OCI-LY3 (cell line): ENCODE measurements around the gene LGALS3BP.
A peak's percentile ranks its signal among the peaks of the same experiment; 100 is the strongest.

Source experiments
- H2AFZ ChIP-seq: fragments of 200-600, 300-600 bp; shearing (Covaris generic); 2 replicates; pipeline ENCODE4 v1.6.0; 2014; ENCODE audit warnings: antibody characterized with exemption, low read depth, low read length
- H3K27ac ChIP-seq: fragments of 200-600, 300-600 bp; sonication (generic); 2 replicates; pipeline ENCODE4 v1.5.1; 2014; ENCODE audit warnings: mild to moderate bottlenecking, low read length, moderate library complexity, mixed read lengths
- H3K27me3 ChIP-seq: fragments of 200-600, 300-600 bp; sonication (generic); 2 replicates; pipeline ENCODE4 v1.6.1; 2014; ENCODE audit warnings: low read depth, low read length, mixed read lengths
- H3K36me3 ChIP-seq: fragments of 200-600, 300-600 bp; sonication (generic); replicated peaks from 2 replicates; pipeline ENCODE3; 2014; ENCODE audit warnings: low read depth, low read length, mixed read lengths
- H3K4me1 ChIP-seq: fragments of 300-600, 200-600 bp; sonication (generic); 2 replicates; pipeline ENCODE4 v1.6.1; 2014; ENCODE audit warnings: low read length, mixed read lengths
- H3K4me2 ChIP-seq: fragments of 200-600, 300-600 bp; sonication (generic); 2 replicates; pipeline ENCODE4 v1.6.1; 2014; ENCODE audit warnings: low read length, mixed read lengths
- H3K4me3 ChIP-seq: fragments of 300-600, 200-600 bp; sonication (generic); 2 replicates; pipeline ENCODE4 v1.5.1; 2014; ENCODE audit warnings: antibody characterized with exemption, mild to moderate bottlenecking, low read length, moderate library complexity
- H3K79me2 ChIP-seq: fragments of 300-600, 200-600 bp; shearing (Covaris generic); 2 replicates; pipeline ENCODE4 v1.6.1; 2014; ENCODE audit warnings: mild to moderate bottlenecking, low read length, mixed read lengths
- H3K9ac ChIP-seq: fragments of 300-600, 200-600 bp; shearing (Covaris generic); 2 replicates; pipeline ENCODE4 v1.6.0; 2014; ENCODE audit warnings: mild to moderate bottlenecking, low read length, moderate library complexity
- H3K9me3 ChIP-seq: fragments of 200-600, 300-600 bp; shearing (Covaris generic); 2 replicates; pipeline ENCODE4 v1.6.1; 2014; ENCODE audit warnings: low read length, mixed read lengths; ENCODE audit not compliant: insufficient read depth
- H4K20me1 ChIP-seq: fragments of 200-600, 300-600 bp; sonication (generic); 2 replicates; pipeline ENCODE4 v1.6.1; 2016; ENCODE audit warnings: low read length, mixed read lengths; ENCODE audit not compliant: insufficient read depth
- CTCF ChIP-seq: fragments of 200-600, 300-600 bp; sonication (generic); IDR thresholded peaks from 2 replicates; pipeline ENCODE4 v1.5.1; 2014; ENCODE audit warnings: antibody characterized with exemption, low read length, low read depth
- EZH2phosphoT487 ChIP-seq: fragments of 200-600 bp; shearing (Covaris generic); IDR thresholded peaks from 2 replicates; pipeline ENCODE4 v1.6.1; 2018; ENCODE audit warnings: antibody characterized with exemption, mixed run types, low read depth

The LGALS3BP gene

DNA sequence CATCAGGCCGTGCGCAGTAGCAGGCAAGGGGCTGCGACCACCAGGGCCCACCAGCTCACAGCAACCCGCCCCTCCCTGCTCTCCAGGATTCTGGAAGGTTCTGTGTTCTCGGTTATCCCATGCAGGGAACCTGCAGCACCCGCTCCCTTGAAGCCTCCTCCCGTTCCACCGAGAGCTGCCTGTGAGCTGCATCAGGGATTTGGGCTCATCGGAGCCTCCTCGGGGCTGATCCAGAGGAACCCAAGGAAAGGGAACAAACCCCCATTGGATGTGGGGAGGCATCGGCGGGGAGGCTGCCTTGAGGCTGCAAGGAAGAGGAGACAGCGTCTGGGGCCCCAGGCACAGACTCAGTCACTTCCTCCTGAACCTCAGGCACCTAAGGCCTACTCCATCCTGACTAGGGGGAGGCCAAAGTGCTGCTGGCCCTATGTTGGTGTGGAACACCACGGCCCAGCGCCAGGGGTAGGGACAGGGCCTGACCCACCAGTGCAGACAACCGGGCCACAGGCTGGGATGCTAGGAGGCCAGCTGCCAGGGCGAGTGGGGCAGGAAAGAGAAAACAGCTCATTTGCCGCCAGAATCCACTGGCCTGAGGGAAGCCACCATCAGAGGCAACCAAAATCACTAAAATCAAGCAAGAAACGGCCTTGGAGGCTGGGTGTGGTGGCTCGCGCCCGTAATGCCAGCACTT, 14.4 kb upstream of the LGALS3BP start:
- H3K4me3 ChIP-seq: no peak overlapping the region
- no peaks in the 10 kb centered on the region for H3K4me1 ChIP-seq
- TF ChIP-seq EZH2phosphoT487 (no peak), CTCF (no peak)
- no peak overlapping the region for H2AFZ ChIP-seq
- H4K20me1 ChIP-seq: 0 out of 2 replicates have a peak, but pooled peaks cover 4% of the 10 kb centered on the region
- no peak overlapping the region for H3K9ac ChIP-seq
- H3K27me3 ChIP-seq: no peaks in the 10 kb centered on the region
- peaks cover 39% of the 10 kb centered on the region for H3K36me3 ChIP-seq
- H3K9me3 ChIP-seq: no peaks in the 10 kb centered on the region
- no peak overlapping the region for H3K27ac ChIP-seq
- no peak overlapping the region for H3K4me2 ChIP-seq
- no peaks in the 10 kb centered on the region for H3K79me2 ChIP-seq

DNA sequence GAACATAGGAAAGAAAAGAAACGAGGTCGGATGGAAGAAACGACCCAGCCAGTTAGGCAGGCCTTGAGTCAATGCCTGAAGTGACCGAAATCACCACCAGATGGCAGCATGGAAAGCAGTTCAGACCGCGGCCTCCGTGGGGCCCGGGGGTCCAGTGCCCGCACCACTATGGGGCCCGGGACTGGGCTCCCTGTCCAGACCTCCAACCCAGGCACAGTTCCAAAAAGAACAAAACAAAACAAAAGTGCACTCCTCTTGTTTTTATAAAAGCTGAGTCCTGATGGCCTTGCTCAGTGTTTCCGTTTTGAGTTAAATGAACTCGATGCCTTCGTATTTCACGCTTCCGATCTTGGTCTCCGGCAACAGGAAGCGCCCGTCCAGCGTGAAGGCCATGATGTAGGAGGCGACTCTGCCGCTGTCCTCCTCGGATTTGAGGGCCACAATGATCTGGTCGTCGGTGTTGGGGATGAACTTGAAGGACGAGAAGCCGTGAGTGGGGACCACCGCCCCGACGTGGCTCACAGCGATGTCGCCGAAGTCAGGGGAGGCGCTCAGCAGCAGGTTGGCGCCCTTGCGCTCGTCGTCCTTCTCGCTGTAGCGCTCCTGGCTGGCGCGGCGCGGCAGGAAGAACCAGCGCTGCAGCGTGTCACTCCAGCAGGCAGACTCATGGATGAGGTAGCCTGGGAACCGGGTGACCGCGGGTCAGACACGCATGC, 13.7 kb upstream of the LGALS3BP start:
- H2AFZ ChIP-seq: no peak overlapping the region
- H3K4me1 ChIP-seq: no peaks in the 10 kb centered on the region
- peak; percentile 64 for TF ChIP-seq CTCF
- TF ChIP-seq EZH2phosphoT487: no peak
- no peaks in the 10 kb centered on the region for H3K79me2 ChIP-seq
- H3K4me2 ChIP-seq: no peak overlapping the region
- H3K9ac ChIP-seq: no peak overlapping the region
- H3K4me3 ChIP-seq: no peak overlapping the region
- H3K36me3 ChIP-seq: peaks cover 39% of the 10 kb centered on the region
- H4K20me1 ChIP-seq: 0 out of 2 replicates have a peak, but pooled peaks cover under 1% of the 10 kb centered on the region
- H3K27me3 ChIP-seq: no peaks in the 10 kb centered on the region
- H3K9me3 ChIP-seq: no peaks in the 10 kb centered on the region
- no peak overlapping the region for H3K27ac ChIP-seq

- Histone ChIP-seq H3K4me1 (no peaks in the 10 kb centered on the region), H3K79me2 (no peaks in the 10 kb centered on the region), H3K36me3 (peaks cover 39% of the 10 kb centered on the region), H3K9me3 (no peaks in the 10 kb centered on the region), H3K27ac (no peak overlapping the region), H3K4me3 (no peak overlapping the region), H3K27me3 (no peaks in the 10 kb centered on the region), H3K4me2 (no peak overlapping the region), H2AFZ (no peak overlapping the region), H4K20me1 (no peaks in the 10 kb centered on the region), H3K9ac (no peak overlapping the region)
- no peak for TF ChIP-seq CTCF
- TF ChIP-seq EZH2phosphoT487: no peak
Observed at GRCh38 chr17:78992542-78993212, 13.0 kb upstream of the LGALS3BP start.

- Histone ChIP-seq H3K4me1 (no peaks in the 10 kb centered on the region), H4K20me1 (no peaks in the 10 kb centered on the region)
- no peak for TF ChIP-seq CTCF
- no peak for TF ChIP-seq EZH2phosphoT487
Observed at GRCh38 chr17:78991906-78992532, 12.3 kb upstream of the LGALS3BP start.

More at GRCh38 chr17:78991906-78992532, 12.3 kb upstream of the LGALS3BP start:
- no peak overlapping the region for H2AFZ ChIP-seq
- H3K27me3 ChIP-seq: no peaks in the 10 kb centered on the region
- H3K4me3 ChIP-seq: no peak overlapping the region
- no peak overlapping the region for H3K4me2 ChIP-seq
- no peaks in the 10 kb centered on the region for H3K79me2 ChIP-seq
- H3K9me3 ChIP-seq: no peaks in the 10 kb centered on the region
- H3K36me3 ChIP-seq: peaks cover 39% of the 10 kb centered on the region
- no peak overlapping the region for H3K9ac ChIP-seq
- no peak overlapping the region for H3K27ac ChIP-seq
